Immature natural killer cell (primary cell): ENCODE data around the gene RNF157. TPM values are rescaled to one million over a fixed set of nuclear protein-coding genes. Genes with fewer than 3 reads are reported as not detected.

Experiments
- DNase-seq, 3 donors: peaks; one replicate each; pipeline ENCODE4 v3.0.0; 2022; ENCODE audit warnings: mixed read lengths in 1 of 3
- H3K27ac Mint-ChIP-seq, 6 donors: one replicate each; pipeline ENCODE4 v1.8.0; 2020; ENCODE audit warnings: mixed read lengths in 6 of 6, mild to moderate bottlenecking in 5 of 6, inconsistent platforms in 4 of 6, moderate library complexity in 3 of 6
- H3K27me3 Mint-ChIP-seq, 3 donors: one replicate each; pipeline ENCODE4 v1.8.0; 2020 to 2021; ENCODE audit warnings: low read depth in 3 of 3, mild to moderate bottlenecking in 3 of 3, mixed read lengths in 3 of 3, moderate library complexity in 3 of 3, inconsistent platforms in 1 of 3
- H3K36me3 Mint-ChIP-seq, 3 donors: one replicate each; pipeline ENCODE4 v1.8.0; 2020; ENCODE audit warnings: mixed read lengths in 3 of 3, inconsistent platforms in 2 of 3, mild to moderate bottlenecking in 2 of 3
- H3K4me1 Mint-ChIP-seq, 2 donors: one replicate each; pipeline ENCODE4 v1.8.0; 2020; ENCODE audit warnings: inconsistent platforms in 2 of 2, mild to moderate bottlenecking in 2 of 2, mixed read lengths in 2 of 2, moderate library complexity in 1 of 2
- H3K4me3 Mint-ChIP-seq, 5 donors: one replicate each; pipeline ENCODE4 v1.8.0; 2020; ENCODE audit warnings: mild to moderate bottlenecking in 5 of 5, mixed read lengths in 5 of 5, inconsistent platforms in 3 of 5, moderate library complexity in 3 of 5
- H3K9me3 Mint-ChIP-seq, 6 donors: one replicate each; pipeline ENCODE4 v1.8.0; 2020; ENCODE audit warnings: mild to moderate bottlenecking in 6 of 6, mixed read lengths in 6 of 6, inconsistent platforms in 4 of 6, moderate library complexity in 3 of 6
- polyA plus RNA-seq, 3 donors: library from polyadenylated mRNA; unstranded; fragments of 300-500 nt; fragmentation: Illumina TruSeq; gene quantifications; one replicate each; pipeline ENCODE4 v1.2.3, GENCODE V29; 2021

Gene RNF157
- polyA plus RNA-seq, 3 donors from 2014 or later: 0.69 to 3.0 (median 1.2) TPM

DNA sequence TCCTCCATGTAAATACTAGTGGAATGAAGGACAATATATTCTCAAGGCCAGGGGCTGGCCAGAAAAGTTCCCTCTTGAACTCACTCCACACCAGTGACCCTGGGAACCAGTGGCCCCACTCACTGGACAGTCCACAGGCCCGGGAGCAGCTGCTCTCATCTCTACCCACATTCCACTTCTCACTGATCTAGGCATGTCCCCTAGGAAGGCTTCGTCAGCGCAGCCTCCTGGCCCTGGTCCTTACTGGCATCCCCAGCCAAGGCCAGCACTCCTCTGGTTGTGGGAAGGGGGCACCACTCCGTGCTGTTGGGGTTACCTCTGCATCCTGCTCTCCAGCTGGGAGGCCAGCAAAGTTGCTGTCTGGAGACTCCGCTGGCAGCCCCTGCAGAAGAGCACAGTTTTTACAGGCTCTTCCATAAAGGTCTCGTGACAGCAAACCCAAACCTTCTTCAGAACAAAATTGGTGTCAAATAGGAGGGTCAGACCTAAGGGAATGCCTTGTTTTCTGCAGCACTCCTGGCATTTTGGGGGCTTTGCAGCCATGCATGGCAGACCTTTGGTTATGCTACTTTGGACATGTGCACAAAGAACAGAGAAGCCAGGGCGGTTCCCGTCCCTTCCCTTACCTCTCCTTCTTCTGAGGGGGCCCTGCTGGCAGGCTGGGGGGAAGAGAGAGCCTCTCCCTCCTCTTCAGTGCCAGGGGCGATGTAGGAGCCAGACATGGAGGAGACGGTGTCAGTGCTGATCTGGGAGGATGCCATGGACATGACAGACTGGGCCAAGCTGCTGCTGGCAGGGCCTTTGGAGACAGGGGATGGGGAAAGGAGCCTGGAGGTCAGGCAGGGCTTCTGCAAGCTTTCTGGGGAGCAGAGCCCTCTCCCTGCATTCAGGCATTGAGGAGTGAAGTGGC, 85.1 kb downstream of the RNF157 start:
- H3K4me3 Mint-ChIP-seq: no peak overlapping the region

GRCh38 chr17:76154292-76154691, 86.0 kb downstream of the RNF157 start:
- H3K9me3 Mint-ChIP-seq: no peaks in the 10 kb centered on the region
- H3K4me1 Mint-ChIP-seq: peaks cover 0 to 1% of the 10 kb centered on the region in 2 donors
- H3K27me3 Mint-ChIP-seq: no peaks in the 10 kb centered on the region
- H3K36me3 Mint-ChIP-seq: peaks cover 9 to 26% (median 13%) of the 10 kb centered on the region in 3 donors
- H3K27ac Mint-ChIP-seq: no peak overlapping the region
- no peak overlapping the region for H3K4me3 Mint-ChIP-seq
- no peak for DNase-seq

More for the DNA sequence above, 85.1 kb downstream of the RNF157 start:
- DNase-seq: no peak
- Mint-ChIP-seq H3K4me1 (peaks cover 0 to 1% of the 10 kb centered on the region in 2 donors), H3K27me3 (no peaks in the 10 kb centered on the region), H3K9me3 (no peaks in the 10 kb centered on the region), H3K36me3 (peaks cover 9 to 29% (median 17%) of the 10 kb centered on the region in 3 donors), H3K27ac (no peak overlapping the region)

DNA sequence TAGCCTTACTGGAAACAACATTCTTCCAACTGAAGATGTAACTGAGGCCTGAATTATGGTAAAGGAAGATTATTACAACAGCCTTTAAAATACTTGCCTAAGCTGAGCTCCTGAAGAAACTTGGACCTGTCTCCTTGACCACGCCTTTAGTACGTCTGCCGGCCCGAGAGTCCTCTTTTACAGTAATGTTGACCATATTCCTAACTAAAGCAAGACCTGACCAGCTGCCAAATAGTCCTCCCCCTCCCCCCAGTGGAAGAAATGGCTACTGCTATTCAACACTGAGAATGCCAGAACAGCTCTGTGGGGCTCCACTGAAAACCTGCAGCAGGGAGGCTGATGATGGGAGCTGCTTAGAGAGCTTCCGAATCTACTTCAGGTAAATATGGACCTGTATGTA, 86.7 kb downstream of the RNF157 start:
- H3K27me3 Mint-ChIP-seq: no peaks in the 10 kb centered on the region
- H3K36me3 Mint-ChIP-seq: peaks cover 9 to 20% (median 10%) of the 10 kb centered on the region in 3 donors
- no peak for DNase-seq
- peaks cover 0 to 4% of the 10 kb centered on the region in 2 donors for H3K4me1 Mint-ChIP-seq
- no peak overlapping the region for H3K27ac Mint-ChIP-seq
- H3K9me3 Mint-ChIP-seq: no peaks in the 10 kb centered on the region
- H3K4me3 Mint-ChIP-seq: no peak overlapping the region

DNA sequence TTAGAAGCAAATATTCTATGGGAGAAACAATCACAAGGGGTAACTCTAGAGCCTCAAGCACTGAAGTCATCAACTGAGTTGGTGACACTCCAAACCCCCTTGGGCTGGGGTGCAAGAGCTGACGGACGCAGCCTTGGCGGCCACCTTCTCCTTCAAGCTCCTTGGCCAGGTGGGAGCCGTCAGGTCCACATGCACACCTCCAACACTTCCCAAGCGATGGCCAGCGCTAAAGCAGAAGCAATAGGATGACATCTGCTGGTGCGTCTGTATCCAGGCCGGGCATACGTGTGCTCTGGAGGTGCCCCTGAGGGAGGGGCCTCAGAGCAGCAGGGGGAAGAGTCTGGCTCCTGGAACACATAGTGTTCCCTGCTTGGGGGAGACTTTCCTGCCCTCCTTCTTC, 87.1 kb downstream of the RNF157 start:
- no peak for DNase-seq
- Mint-ChIP-seq H3K27ac (no peak overlapping the region), H3K9me3 (no peaks in the 10 kb centered on the region), H3K4me1 (peaks cover 0 to 4% of the 10 kb centered on the region in 2 donors), H3K4me3 (no peak overlapping the region), H3K27me3 (no peaks in the 10 kb centered on the region), H3K36me3 (peaks cover 8 to 18% (median 10%) of the 10 kb centered on the region in 3 donors)

- no peaks in the 10 kb centered on the region for H3K9me3 Mint-ChIP-seq
- H3K4me1 Mint-ChIP-seq: peaks cover 2 to 7% of the 10 kb centered on the region in 2 donors
- no peak overlapping the region for H3K27ac Mint-ChIP-seq
- H3K36me3 Mint-ChIP-seq: peaks cover 4 to 13% (median 10%) of the 10 kb centered on the region in 3 donors
- no peaks in the 10 kb centered on the region for H3K27me3 Mint-ChIP-seq
- no peak for DNase-seq
- H3K4me3 Mint-ChIP-seq: no peak overlapping the region
Observed at GRCh38 chr17:76152591-76152990, 87.7 kb downstream of the RNF157 start.

DNA sequence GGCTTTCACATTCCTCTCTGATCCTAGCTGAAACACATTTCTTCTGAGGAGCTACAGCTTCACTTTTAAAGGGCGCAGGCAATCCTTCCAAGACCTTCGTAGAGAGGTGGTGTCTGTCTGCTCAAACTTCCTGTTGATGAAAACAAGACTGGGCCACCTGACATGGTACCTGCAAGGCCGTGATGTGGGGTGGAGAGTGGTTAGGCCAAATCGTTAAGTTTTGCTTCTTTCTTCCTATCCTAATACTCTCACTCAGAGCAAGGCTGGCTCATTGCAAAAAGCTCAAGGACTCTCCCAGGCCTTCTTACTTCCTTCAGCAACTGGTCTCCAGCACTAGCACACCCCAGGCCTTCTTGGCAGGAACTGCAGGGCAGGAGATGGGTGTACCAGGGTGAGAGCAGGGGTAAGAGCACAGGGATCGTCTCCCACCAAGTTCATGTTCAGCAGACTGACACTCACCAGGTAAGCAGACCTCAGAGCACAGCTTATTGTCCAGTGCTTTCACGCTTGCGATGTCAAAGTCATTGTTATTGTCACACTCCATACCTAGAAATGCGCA, 88.3 kb downstream of the RNF157 start:
- Mint-ChIP-seq H3K9me3 (no peaks in the 10 kb centered on the region), H3K27me3 (no peaks in the 10 kb centered on the region), H3K27ac (no peak overlapping the region), H3K36me3 (peaks cover 0 to 8% (median 5%) of the 10 kb centered on the region in 3 donors), H3K4me1 (peaks cover 8 to 13% of the 10 kb centered on the region in 2 donors), H3K4me3 (no peak overlapping the region)
- no peak for DNase-seq

- Mint-ChIP-seq H3K36me3 (peaks cover 0 to 8% (median 5%) of the 10 kb centered on the region in 3 donors), H3K27me3 (peaks cover 0 to 1% (median 0%) of the 10 kb centered on the region in 3 donors), H3K4me3 (no peak overlapping the region), H3K27ac (peak overlapping the region in 2 of 6 donors; percentile 34 to 86), H3K4me1 (peaks cover 18 to 23% of the 10 kb centered on the region in 2 donors), H3K9me3 (no peaks in the 10 kb centered on the region)
- no peak for DNase-seq
Observed at GRCh38 chr17:76150712-76151622, 89.3 kb downstream of the RNF157 start.

- peaks cover 34 to 41% of the 10 kb centered on the region in 2 donors for H3K4me1 Mint-ChIP-seq
- peaks cover 0 to 8% (median 0%) of the 10 kb centered on the region in 3 donors for H3K36me3 Mint-ChIP-seq
- peak overlapping the region in 3 of 6 donors; percentile 41 to 90 (median 87) for H3K27ac Mint-ChIP-seq
- DNase-seq: no peak
- no peaks in the 10 kb centered on the region for H3K9me3 Mint-ChIP-seq
- no peak overlapping the region for H3K4me3 Mint-ChIP-seq
- H3K27me3 Mint-ChIP-seq: peaks cover 0 to 3% (median 0%) of the 10 kb centered on the region in 3 donors
Observed at GRCh38 chr17:76149214-76149613, 91.1 kb downstream of the RNF157 start.

- Mint-ChIP-seq H3K9me3 (no peaks in the 10 kb centered on the region), H3K4me1 (peaks cover 46 to 52% of the 10 kb centered on the region in 2 donors), H3K27me3 (peaks cover 0 to 3% (median 0%) of the 10 kb centered on the region in 3 donors), H3K27ac (no peak overlapping the region), H3K4me3 (no peak overlapping the region), H3K36me3 (peaks cover 0 to 8% (median 0%) of the 10 kb centered on the region in 3 donors)
- no peak for DNase-seq
Observed at GRCh38 chr17:76148015-76148326, 92.3 kb downstream of the RNF157 start.

GRCh38 chr17:76147211-76148014, 92.9 kb downstream of the RNF157 start:
- H3K9me3 Mint-ChIP-seq: no peaks in the 10 kb centered on the region
- peaks cover 0 to 3% (median 0%) of the 10 kb centered on the region in 3 donors for H3K27me3 Mint-ChIP-seq
- peak overlapping the region; percentile 55 to 99 (median 95) for H3K27ac Mint-ChIP-seq
- H3K4me3 Mint-ChIP-seq: no peak overlapping the region
- peaks cover 0 to 8% (median 0%) of the 10 kb centered on the region in 3 donors for H3K36me3 Mint-ChIP-seq
- DNase-seq: no peak
- peaks cover 51 to 58% of the 10 kb centered on the region in 2 donors for H3K4me1 Mint-ChIP-seq

DNA sequence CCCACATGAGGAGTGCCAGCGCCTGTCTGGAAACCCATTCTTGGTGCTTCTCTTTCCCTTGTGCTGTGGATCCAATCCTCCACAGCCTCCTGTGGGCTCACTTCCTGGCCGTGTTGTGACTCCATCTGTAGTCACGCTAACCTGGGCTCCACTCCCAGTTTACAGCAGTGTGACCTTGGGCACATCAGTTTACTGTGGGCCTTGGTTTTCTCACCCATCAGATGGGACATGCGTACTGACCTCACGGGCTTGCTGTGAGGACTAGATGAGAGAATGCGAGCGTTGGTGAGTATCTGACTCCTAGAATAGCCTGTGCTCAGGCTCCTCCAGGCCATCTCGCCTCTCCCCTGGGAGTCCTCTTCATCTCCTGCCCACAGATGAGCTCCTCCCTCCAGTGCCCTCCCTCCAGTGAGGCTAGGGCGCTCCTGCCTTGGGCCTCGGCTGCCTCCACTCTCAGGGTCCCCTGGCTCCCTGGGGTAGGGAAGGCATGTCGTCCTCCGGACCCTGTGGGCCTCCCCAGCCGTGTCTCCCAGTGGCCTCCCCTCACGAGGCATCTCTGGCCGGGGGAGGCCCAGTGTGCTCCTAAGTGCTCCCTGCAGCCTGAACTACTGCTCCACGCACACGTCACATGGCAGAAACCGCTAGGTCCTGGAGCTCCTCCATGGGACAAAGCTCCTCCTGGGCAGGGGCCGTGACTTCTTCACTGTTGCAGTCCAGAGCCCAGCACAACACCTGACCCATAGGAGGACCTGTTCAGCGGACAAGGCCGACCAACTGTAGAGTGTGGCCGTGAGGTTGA, 94.0 kb downstream of the RNF157 start:
- peak overlapping the region; percentile 76 to 89 (median 81) for H3K4me3 Mint-ChIP-seq
- DNase-seq: peak; percentile 31 to 47 (median 35)
- peaks cover 63 to 69% of the 10 kb centered on the region in 2 donors for H3K4me1 Mint-ChIP-seq
- peaks cover 0 to 3% (median 0%) of the 10 kb centered on the region in 3 donors for H3K36me3 Mint-ChIP-seq
- H3K27ac Mint-ChIP-seq: peak overlapping the region; percentile 89 to 99 (median 97)
- H3K9me3 Mint-ChIP-seq: no peaks in the 10 kb centered on the region
- H3K27me3 Mint-ChIP-seq: peaks cover 3 to 4% (median 3%) of the 10 kb centered on the region in 3 donors
